ENCODE measurements around the gene PPP1R12B. TPM values are rescaled to one million over a fixed set of nuclear protein-coding genes. Genes with fewer than 3 reads are reported as not detected.
"Not testable (repeated sequence)": the region's sequence is repeated elsewhere in the genome, so short reads cannot be mapped to it uniquely, and the experiment has no call there.

The PPP1R12B gene
- polyA plus RNA-seq, 1 donor (not counting 4 experiments of a cell fraction or from before 2014, with no cell fraction given): 6.9 TPM

DNA sequence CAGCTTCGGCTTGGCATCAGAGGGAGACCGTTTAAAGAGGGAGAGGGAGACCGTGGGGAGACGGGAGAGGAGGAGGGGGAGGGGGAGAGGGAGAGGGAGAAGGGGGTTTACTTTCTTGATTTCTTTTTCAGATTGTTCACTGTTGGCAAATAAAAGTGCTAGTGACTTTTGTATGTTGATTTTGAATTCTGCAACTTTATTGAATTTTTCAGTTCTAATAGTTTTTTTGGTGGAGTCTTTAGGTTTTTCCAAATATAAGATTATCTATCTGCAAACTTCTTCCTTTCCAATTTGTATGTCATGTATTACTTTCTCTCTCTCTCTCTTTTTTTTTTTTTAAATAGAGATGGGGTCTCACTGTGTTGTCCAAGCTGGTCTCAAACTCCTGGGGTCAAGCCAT is 104.0 kb downstream of the PPP1R12B start:
- FAIRE-seq (no peak), DNase-seq (ENCODE audit: low read depth, low spot score) (no peak)
- Histone ChIP-seq H3K4me2 (ENCODE audit: control insufficient read depth, extremely low read depth, insufficient read depth, low read depth, low read length) (no peak overlapping the region), H3K9ac (ENCODE audit: control insufficient read depth, extremely low read depth, insufficient read depth, low read length) (no peak overlapping the region), H4K20me1 (ENCODE audit: control insufficient read depth, extremely low read depth, insufficient read depth, low read length) (no peaks in the 10 kb centered on the region), H3K4me1 (ENCODE audit: control insufficient read depth, extremely low read depth, insufficient read depth, low read length) (peaks cover 9% of the 10 kb centered on the region), H3K36me3 (ENCODE audit: control insufficient read depth in 2 of 2, extremely low read depth in 1 of 2, insufficient read depth in 2 of 2, low read length in 2 of 2) (no peaks in the 10 kb centered on the region), H2AFZ (ENCODE audit: control insufficient read depth, low read length) (no peak overlapping the region), H3K79me2 (ENCODE audit: control insufficient read depth, insufficient read depth, low read length) (no peaks in the 10 kb centered on the region), H3K9me3 (ENCODE audit: control insufficient read depth, low read depth, low read length) (no peaks in the 10 kb centered on the region), H3K9me1 (ENCODE audit: control insufficient read depth, extremely low read depth, insufficient read depth, low read length) (no peaks in the 10 kb centered on the region), H3K27ac (ENCODE audit: control insufficient read depth, insufficient read depth, low read length) (no peak overlapping the region), H3K4me3 (ENCODE audit: control insufficient read depth in 2 of 3, extremely low read depth in 1 of 3, insufficient read depth in 2 of 3, low read depth in 1 of 3, low read length in 3 of 3) (no peak overlapping the region), H3K27me3 (ENCODE audit: control insufficient read depth, extremely low read depth, insufficient read depth, low read length) (no peaks in the 10 kb centered on the region)
- TF ChIP-seq, protein P1, sequence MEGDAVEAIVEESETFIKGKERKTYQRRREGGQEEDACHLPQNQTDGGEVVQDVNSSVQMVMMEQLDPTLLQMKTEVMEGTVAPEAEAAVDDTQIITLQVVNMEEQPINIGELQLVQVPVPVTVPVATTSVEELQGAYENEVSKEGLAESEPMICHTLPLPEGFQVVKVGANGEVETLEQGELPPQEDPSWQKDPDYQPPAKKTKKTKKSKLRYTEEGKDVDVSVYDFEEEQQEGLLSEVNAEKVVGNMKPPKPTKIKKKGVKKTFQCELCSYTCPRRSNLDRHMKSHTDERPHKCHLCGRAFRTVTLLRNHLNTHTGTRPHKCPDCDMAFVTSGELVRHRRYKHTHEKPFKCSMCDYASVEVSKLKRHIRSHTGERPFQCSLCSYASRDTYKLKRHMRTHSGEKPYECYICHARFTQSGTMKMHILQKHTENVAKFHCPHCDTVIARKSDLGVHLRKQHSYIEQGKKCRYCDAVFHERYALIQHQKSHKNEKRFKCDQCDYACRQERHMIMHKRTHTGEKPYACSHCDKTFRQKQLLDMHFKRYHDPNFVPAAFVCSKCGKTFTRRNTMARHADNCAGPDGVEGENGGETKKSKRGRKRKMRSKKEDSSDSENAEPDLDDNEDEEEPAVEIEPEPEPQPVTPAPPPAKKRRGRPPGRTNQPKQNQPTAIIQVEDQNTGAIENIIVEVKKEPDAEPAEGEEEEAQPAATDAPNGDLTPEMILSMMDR (optimal IDR thresholded peaks at IDR 0.05 in 1 of 3, IDR thresholded peaks at IDR 0.05 in 1 of 3, conservative IDR thresholded peaks at IDR 0.05 in 1 of 3; ENCODE audit: extremely low read depth in 1 of 3, insufficient read depth in 2 of 3, low read length in 3 of 3): no peak
- no peak for TF ChIP-seq EZH2 (IDR thresholded peaks at IDR 0.05; ENCODE audit: low read length)
- dilution Hi-C loops (cut with MboI; ENCODE audit: extremely low pct_ligation_motif_present, low sequenced_read_pairs): no loop called here

DNA sequence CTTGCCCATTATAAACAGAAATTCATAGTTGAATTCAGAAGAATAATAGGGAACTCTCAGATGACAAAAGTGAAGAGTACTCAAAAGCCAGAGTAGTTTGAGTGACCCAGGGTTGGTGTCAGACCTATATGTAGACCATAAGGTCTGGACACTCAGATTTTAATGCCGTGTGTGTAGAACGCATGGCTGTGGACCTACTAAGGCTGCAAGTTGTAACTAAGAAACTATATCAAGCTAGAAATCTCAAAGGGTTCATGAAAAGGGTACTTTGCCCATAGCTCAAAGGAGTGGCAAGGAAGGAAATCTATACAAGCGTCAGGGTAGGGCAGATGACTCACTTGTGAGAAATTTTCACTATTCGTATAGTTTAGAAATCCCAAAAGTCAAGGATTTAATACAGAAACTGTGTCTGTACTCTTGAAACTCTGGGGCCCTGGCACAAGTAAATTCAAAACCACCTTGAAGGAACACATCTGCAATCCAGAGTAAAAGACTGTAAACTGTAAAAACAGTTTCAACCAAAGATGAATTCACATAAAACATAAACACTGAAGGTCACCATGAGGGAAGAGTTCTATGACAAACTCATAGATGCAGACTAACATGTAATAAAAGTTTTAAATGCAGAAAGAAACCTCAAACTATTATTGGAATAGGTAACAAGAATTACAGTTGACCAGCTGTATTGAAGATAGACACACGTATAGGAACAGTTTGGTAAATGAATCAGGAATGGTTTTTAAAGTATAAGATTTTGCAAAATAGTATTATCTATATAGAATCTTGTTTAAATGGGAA is 108.1 kb downstream of the PPP1R12B start:
- H2AFZ ChIP-seq (ENCODE audit: control insufficient read depth, low read length); H3K79me2 ChIP-seq (ENCODE audit: control insufficient read depth, insufficient read depth, low read length); DNase-seq (ENCODE audit: low read depth, low spot score); H3K9me3 ChIP-seq (ENCODE audit: control insufficient read depth, low read depth, low read length); H3K36me3 ChIP-seq (ENCODE audit: control insufficient read depth in 2 of 2, extremely low read depth in 1 of 2, insufficient read depth in 2 of 2, low read length in 2 of 2); H3K27me3 ChIP-seq (ENCODE audit: control insufficient read depth, extremely low read depth, insufficient read depth, low read length); H3K9me1 ChIP-seq (ENCODE audit: control insufficient read depth, extremely low read depth, insufficient read depth, low read length); dilution Hi-C loops (cut with MboI; ENCODE audit: extremely low pct_ligation_motif_present, low sequenced_read_pairs); H3K4me3 ChIP-seq (ENCODE audit: control insufficient read depth in 2 of 3, extremely low read depth in 1 of 3, insufficient read depth in 2 of 3, low read depth in 1 of 3, low read length in 3 of 3); H3K9ac ChIP-seq (ENCODE audit: control insufficient read depth, extremely low read depth, insufficient read depth, low read length); H4K20me1 ChIP-seq (ENCODE audit: control insufficient read depth, extremely low read depth, insufficient read depth, low read length): not testable (repeated sequence)
- peak; percentile 86 for FAIRE-seq
- Histone ChIP-seq H3K4me1 (ENCODE audit: control insufficient read depth, extremely low read depth, insufficient read depth, low read length) (peaks cover 17% of the 10 kb centered on the region), H3K4me2 (ENCODE audit: control insufficient read depth, extremely low read depth, insufficient read depth, low read depth, low read length) (peak overlapping the region; percentile 68), H3K27ac (ENCODE audit: control insufficient read depth, insufficient read depth, low read length) (peak overlapping the region; percentile 46)

DNA sequence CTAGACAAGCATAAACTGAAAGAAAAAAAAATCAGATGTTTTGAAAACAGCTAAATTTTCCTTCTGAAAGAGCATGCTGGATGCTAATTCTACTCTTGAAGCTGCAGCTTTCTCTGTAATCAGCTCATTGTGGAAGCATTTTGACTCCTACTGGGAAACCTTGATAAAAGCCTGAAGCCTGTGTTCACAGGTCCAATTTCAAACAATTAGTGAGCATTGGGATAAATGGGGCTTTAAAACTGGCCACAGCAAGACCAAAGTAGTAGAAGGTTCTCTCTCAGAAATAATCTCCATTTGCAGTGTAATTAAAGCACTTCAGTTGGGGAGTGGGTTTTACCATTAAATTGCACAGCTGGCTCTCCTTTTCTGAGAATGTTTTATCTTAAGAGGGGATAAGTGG is 110.2 kb downstream of the PPP1R12B start:
- H3K79me2 ChIP-seq (ENCODE audit: control insufficient read depth, insufficient read depth, low read length); H2AFZ ChIP-seq (ENCODE audit: control insufficient read depth, low read length); H3K27me3 ChIP-seq (ENCODE audit: control insufficient read depth, extremely low read depth, insufficient read depth, low read length); H3K9ac ChIP-seq (ENCODE audit: control insufficient read depth, extremely low read depth, insufficient read depth, low read length); H4K20me1 ChIP-seq (ENCODE audit: control insufficient read depth, extremely low read depth, insufficient read depth, low read length); H3K4me3 ChIP-seq (ENCODE audit: control insufficient read depth in 2 of 3, extremely low read depth in 1 of 3, insufficient read depth in 2 of 3, low read depth in 1 of 3, low read length in 3 of 3); DNase-seq (ENCODE audit: low read depth, low spot score); H3K27ac ChIP-seq (ENCODE audit: control insufficient read depth, insufficient read depth, low read length); H3K9me1 ChIP-seq (ENCODE audit: control insufficient read depth, extremely low read depth, insufficient read depth, low read length); H3K4me2 ChIP-seq (ENCODE audit: control insufficient read depth, extremely low read depth, insufficient read depth, low read depth, low read length); H3K36me3 ChIP-seq (ENCODE audit: control insufficient read depth in 2 of 2, extremely low read depth in 1 of 2, insufficient read depth in 2 of 2, low read length in 2 of 2); H3K9me3 ChIP-seq (ENCODE audit: control insufficient read depth, low read depth, low read length); FAIRE-seq; dilution Hi-C loops (cut with MboI; ENCODE audit: extremely low pct_ligation_motif_present, low sequenced_read_pairs): not testable (repeated sequence)
- peaks cover 17% of the 10 kb centered on the region for H3K4me1 ChIP-seq (ENCODE audit: control insufficient read depth, extremely low read depth, insufficient read depth, low read length)

DNA sequence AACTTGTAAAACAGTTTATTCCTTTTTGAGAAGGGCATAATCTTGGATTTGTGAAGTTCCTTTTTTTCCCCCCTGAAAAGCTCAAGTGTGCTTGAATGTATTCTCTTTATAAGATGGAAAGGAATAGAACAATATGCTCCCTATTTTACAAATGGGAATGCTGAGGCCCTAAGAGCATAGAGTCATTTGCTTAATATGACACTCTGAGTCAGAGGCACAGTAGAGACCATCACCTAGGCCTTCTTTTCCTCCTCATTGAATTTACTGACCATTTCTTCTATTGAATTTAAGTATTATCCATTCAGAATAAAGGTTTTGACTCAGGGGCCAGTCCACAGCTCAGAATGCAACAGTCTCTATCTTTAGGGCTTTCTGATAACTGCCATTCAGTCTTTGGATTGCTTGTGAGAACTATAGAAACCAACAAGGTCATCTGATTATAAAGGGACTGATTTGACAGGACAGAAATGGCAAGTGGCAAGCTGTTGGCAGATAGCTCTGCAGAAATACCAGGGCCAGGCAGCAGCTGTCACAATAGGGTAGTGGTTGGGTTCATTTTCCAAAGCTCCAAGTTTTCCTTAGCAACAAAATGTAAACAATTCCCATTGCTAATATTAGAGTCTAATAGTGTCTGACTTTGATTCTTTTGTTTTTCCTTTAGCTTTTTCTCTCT is 111.1 kb downstream of the PPP1R12B start:
- not testable (repeated sequence) for H3K27ac ChIP-seq (ENCODE audit: control insufficient read depth, insufficient read depth, low read length); H3K4me3 ChIP-seq (ENCODE audit: control insufficient read depth in 2 of 3, extremely low read depth in 1 of 3, insufficient read depth in 2 of 3, low read depth in 1 of 3, low read length in 3 of 3)

More for the DNA sequence above, 111.1 kb downstream of the PPP1R12B start:
- H3K9me1 ChIP-seq (ENCODE audit: control insufficient read depth, extremely low read depth, insufficient read depth, low read length); H2AFZ ChIP-seq (ENCODE audit: control insufficient read depth, low read length); H4K20me1 ChIP-seq (ENCODE audit: control insufficient read depth, extremely low read depth, insufficient read depth, low read length); H3K79me2 ChIP-seq (ENCODE audit: control insufficient read depth, insufficient read depth, low read length); H3K27me3 ChIP-seq (ENCODE audit: control insufficient read depth, extremely low read depth, insufficient read depth, low read length); DNase-seq (ENCODE audit: low read depth, low spot score); H3K9me3 ChIP-seq (ENCODE audit: control insufficient read depth, low read depth, low read length); H3K36me3 ChIP-seq (ENCODE audit: control insufficient read depth in 2 of 2, extremely low read depth in 1 of 2, insufficient read depth in 2 of 2, low read length in 2 of 2); H3K4me2 ChIP-seq (ENCODE audit: control insufficient read depth, extremely low read depth, insufficient read depth, low read depth, low read length); dilution Hi-C loops (cut with MboI; ENCODE audit: extremely low pct_ligation_motif_present, low sequenced_read_pairs); H3K9ac ChIP-seq (ENCODE audit: control insufficient read depth, extremely low read depth, insufficient read depth, low read length): not testable (repeated sequence)
- peak; percentile 9 for FAIRE-seq
- H3K4me1 ChIP-seq (ENCODE audit: control insufficient read depth, extremely low read depth, insufficient read depth, low read length): peaks cover 17% of the 10 kb centered on the region

All from keratinocyte (primary cell).